ENCODE results near the gene OR4F15. TPM values are rescaled to one million over a fixed set of nuclear protein-coding genes. Genes with fewer than 3 reads are reported as not detected.

OR4F15 gene
- total RNA-seq, 2 donors from 2014 or later, result not detected

- Histone ChIP-seq H3K27me3 (ENCODE audit: control insufficient read depth, insufficient read depth, low read length, poor library complexity, severe bottlenecking) (no peaks in the 10 kb centered on the region), H3K27ac (ENCODE audit: low read depth, low read length) (no peak overlapping the region), H3K9ac (ENCODE audit: extremely low read depth, low read length, poor library complexity, severe bottlenecking) (no peak overlapping the region), H3K9me3 (ENCODE audit: control insufficient read depth, low read length) (no peaks in the 10 kb centered on the region), H3K4me3 (ENCODE audit: low read length) (no peak overlapping the region), H3K4me1 (ENCODE audit: control insufficient read depth, insufficient read depth, low read length) (no peaks in the 10 kb centered on the region), H3K36me3 (ENCODE audit: control insufficient read depth, insufficient read depth, low read length) (no peaks in the 10 kb centered on the region)
- no peaks in the 10 kb centered on the region for H3K36me3 Mint-ChIP-seq (ENCODE audit: low read depth)
- H3K4me3 Mint-ChIP-seq, result no peak overlapping the region
- no peak for DNase-seq
- H3K4me1 Mint-ChIP-seq, result peaks cover 4% of the 10 kb centered on the region
- H3K27ac Mint-ChIP-seq, result no peak overlapping the region
- 79% methylated on average over 1 of the region's 1 CpG; no CpG with 5 or more reads in 1 of the 2 experiments for WGBS, 2 experiments (ENCODE audit: insufficient coverage in 1 of 2, insufficient read length in 1 of 2)
- H3K27me3 Mint-ChIP-seq (ENCODE audit: insufficient read depth), result peaks cover 1% of the 10 kb centered on the region
- no peaks in the 10 kb centered on the region for H3K9me3 Mint-ChIP-seq
- no peak for TF ChIP-seq CTCF (conservative IDR thresholded peaks at IDR 0.05)
These were observed 16.5 kb upstream of the OR4F15 start for GRCh38 chr15:101795455-101795854.

GRCh38 chr15:101799665-101800064, 12.3 kb upstream of the OR4F15 start:
- no peak overlapping the region for H3K27ac Mint-ChIP-seq
- H3K27ac ChIP-seq (ENCODE audit: low read depth, low read length), result no peak overlapping the region
- H3K27me3 Mint-ChIP-seq (ENCODE audit: insufficient read depth), result peaks cover 1% of the 10 kb centered on the region
- H3K9ac ChIP-seq (ENCODE audit: extremely low read depth, low read length, poor library complexity, severe bottlenecking), result no peak overlapping the region
- H3K4me1 Mint-ChIP-seq, result no peaks in the 10 kb centered on the region
- no peaks in the 10 kb centered on the region for H3K36me3 ChIP-seq (ENCODE audit: control insufficient read depth, insufficient read depth, low read length)
- no peak for DNase-seq
- H3K9me3 Mint-ChIP-seq, result no peaks in the 10 kb centered on the region
- no peaks in the 10 kb centered on the region for H3K4me1 ChIP-seq (ENCODE audit: control insufficient read depth, insufficient read depth, low read length)
- no peak for TF ChIP-seq CTCF (conservative IDR thresholded peaks at IDR 0.05)
- H3K4me3 ChIP-seq (ENCODE audit: low read length), result no peak overlapping the region
- H3K36me3 Mint-ChIP-seq (ENCODE audit: low read depth), result no peaks in the 10 kb centered on the region
- H3K4me3 Mint-ChIP-seq, result no peak overlapping the region
- no peaks in the 10 kb centered on the region for H3K9me3 ChIP-seq (ENCODE audit: control insufficient read depth, low read length)
- WGBS, 2 experiments (ENCODE audit: insufficient coverage in 1 of 2, insufficient read length in 1 of 2), result 80 to 100% methylated on average over 1 of the region's 1 CpG
- H3K27me3 ChIP-seq (ENCODE audit: control insufficient read depth, insufficient read depth, low read length, poor library complexity, severe bottlenecking), result no peaks in the 10 kb centered on the region

GRCh38 chr15:101801048-101801447, 11.0 kb upstream of the OR4F15 start:
- Histone ChIP-seq H3K4me1 (ENCODE audit: control insufficient read depth, insufficient read depth, low read length) (no peaks in the 10 kb centered on the region), H3K9ac (ENCODE audit: extremely low read depth, low read length, poor library complexity, severe bottlenecking) (no peak overlapping the region), H3K27me3 (ENCODE audit: control insufficient read depth, insufficient read depth, low read length, poor library complexity, severe bottlenecking) (no peaks in the 10 kb centered on the region), H3K9me3 (ENCODE audit: control insufficient read depth, low read length) (no peaks in the 10 kb centered on the region), H3K36me3 (ENCODE audit: control insufficient read depth, insufficient read depth, low read length) (no peaks in the 10 kb centered on the region), H3K27ac (ENCODE audit: low read depth, low read length) (no peak overlapping the region), H3K4me3 (ENCODE audit: low read length) (no peak overlapping the region)
- Mint-ChIP-seq H3K27ac (no peak overlapping the region), H3K27me3 (ENCODE audit: insufficient read depth) (peaks cover 1% of the 10 kb centered on the region), H3K36me3 (ENCODE audit: low read depth) (no peaks in the 10 kb centered on the region), H3K4me1 (no peaks in the 10 kb centered on the region), H3K4me3 (no peak overlapping the region), H3K9me3 (no peaks in the 10 kb centered on the region)
- 89% methylated on average over 1 of the region's 1 CpG; no CpG with 5 or more reads in 1 of the 2 experiments for WGBS, 2 experiments (ENCODE audit: insufficient coverage in 1 of 2, insufficient read length in 1 of 2)
- TF ChIP-seq CTCF (conservative IDR thresholded peaks at IDR 0.05), result no peak
- DNase-seq, result no peak
